Neural crest cell (in vitro differentiated cells): ENCODE measurements around the gene TNFRSF13B. TPM values are rescaled to one million over a fixed set of nuclear protein-coding genes. Genes with fewer than 3 reads are reported as not detected.
"Not testable (repeated sequence)": the region's sequence is repeated elsewhere in the genome, so short reads cannot be mapped to it uniquely, and the experiment has no call there.

ENCODE experiments used
- DNase-seq: peaks from one replicate; pipeline ENCODE4 v3.0.0; 2021; ENCODE audit warnings: low read depth, mixed read lengths, low spot score
- H3K27ac Mint-ChIP-seq: one replicate; pipeline ENCODE4 v1.8.0; 2021; ENCODE audit warnings: mild to moderate bottlenecking, mixed read lengths; ENCODE audit not compliant: unreplicated experiment
- H3K27me3 Mint-ChIP-seq: 2 replicates; pipeline ENCODE4 v1.8.0; 2021; ENCODE audit warnings: low read depth, mild to moderate bottlenecking, mixed read lengths
- H3K36me3 Mint-ChIP-seq: 2 replicates; pipeline ENCODE4 v1.8.0; 2021; ENCODE audit warnings: low read depth, mild to moderate bottlenecking, mixed read lengths
- H3K4me1 Mint-ChIP-seq: 2 replicates; pipeline ENCODE4 v1.8.0; 2021; ENCODE audit warnings: mixed read lengths
- H3K4me3 Mint-ChIP-seq: one replicate; pipeline ENCODE4 v1.8.0; 2021; ENCODE audit warnings: mild to moderate bottlenecking, mixed read lengths
- H3K9me3 Mint-ChIP-seq: 2 replicates; pipeline ENCODE4 v1.8.0; 2021; ENCODE audit warnings: mixed read lengths
- total RNA-seq: library from RNA; stranded (reverse); gene quantifications from 2 replicates; pipeline ENCODE4 v1.2.1, GENCODE V29; 2021
- TF ChIP-seq, protein P1 (sequence below): fragments of 200-600 bp; sonication (generic); conservative IDR thresholded peaks from 2 replicates; pipeline ENCODE4 v1.5.0; 2021; ENCODE audit warnings: antibody characterized with exemption, mild to moderate bottlenecking

TNFRSF13B gene
- total RNA-seq, 1 donor from 2014 or later = not detected

- Mint-ChIP-seq H3K9me3 (no peaks in the 10 kb centered on the region), H3K27ac (no peak overlapping the region), H3K4me1 (peaks cover 9% of the 10 kb centered on the region), H3K27me3 (peaks cover 8% of the 10 kb centered on the region), H3K36me3 (no peaks in the 10 kb centered on the region), H3K4me3 (no peak overlapping the region)
- DNase-seq = no peak
- TF ChIP-seq, protein P1, sequence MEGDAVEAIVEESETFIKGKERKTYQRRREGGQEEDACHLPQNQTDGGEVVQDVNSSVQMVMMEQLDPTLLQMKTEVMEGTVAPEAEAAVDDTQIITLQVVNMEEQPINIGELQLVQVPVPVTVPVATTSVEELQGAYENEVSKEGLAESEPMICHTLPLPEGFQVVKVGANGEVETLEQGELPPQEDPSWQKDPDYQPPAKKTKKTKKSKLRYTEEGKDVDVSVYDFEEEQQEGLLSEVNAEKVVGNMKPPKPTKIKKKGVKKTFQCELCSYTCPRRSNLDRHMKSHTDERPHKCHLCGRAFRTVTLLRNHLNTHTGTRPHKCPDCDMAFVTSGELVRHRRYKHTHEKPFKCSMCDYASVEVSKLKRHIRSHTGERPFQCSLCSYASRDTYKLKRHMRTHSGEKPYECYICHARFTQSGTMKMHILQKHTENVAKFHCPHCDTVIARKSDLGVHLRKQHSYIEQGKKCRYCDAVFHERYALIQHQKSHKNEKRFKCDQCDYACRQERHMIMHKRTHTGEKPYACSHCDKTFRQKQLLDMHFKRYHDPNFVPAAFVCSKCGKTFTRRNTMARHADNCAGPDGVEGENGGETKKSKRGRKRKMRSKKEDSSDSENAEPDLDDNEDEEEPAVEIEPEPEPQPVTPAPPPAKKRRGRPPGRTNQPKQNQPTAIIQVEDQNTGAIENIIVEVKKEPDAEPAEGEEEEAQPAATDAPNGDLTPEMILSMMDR = no peak
Measured at GRCh38 chr17:16975744-16976625, 4.1 kb upstream of the TNFRSF13B start.

DNA sequence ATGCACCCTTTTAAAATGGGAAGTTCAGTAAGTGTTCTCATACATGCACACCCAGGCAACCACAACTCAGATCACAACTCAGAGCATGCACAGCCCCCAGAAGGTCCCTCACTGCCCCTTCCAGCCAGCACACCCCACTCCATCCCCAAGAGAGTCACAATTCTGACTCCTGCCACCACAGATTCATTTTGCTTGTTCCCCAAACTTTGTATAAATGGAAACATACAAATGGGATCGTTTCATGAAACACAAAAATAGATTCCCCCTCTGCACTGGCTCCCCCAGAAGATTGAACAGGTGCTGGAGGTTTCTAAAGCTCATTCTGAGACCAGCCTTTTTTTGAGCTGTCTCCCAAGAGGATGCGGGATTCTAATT is 3.3 kb upstream of the TNFRSF13B start:
- no peaks in the 10 kb centered on the region for H3K9me3 Mint-ChIP-seq
- DNase-seq = no peak
- TF ChIP-seq, protein P1 = no peak
- H3K27me3 Mint-ChIP-seq = peaks cover 8% of the 10 kb centered on the region
- peaks cover 9% of the 10 kb centered on the region for H3K4me1 Mint-ChIP-seq
- no peaks in the 10 kb centered on the region for H3K36me3 Mint-ChIP-seq
- no peak overlapping the region for H3K27ac Mint-ChIP-seq
- no peak overlapping the region for H3K4me3 Mint-ChIP-seq

DNA sequence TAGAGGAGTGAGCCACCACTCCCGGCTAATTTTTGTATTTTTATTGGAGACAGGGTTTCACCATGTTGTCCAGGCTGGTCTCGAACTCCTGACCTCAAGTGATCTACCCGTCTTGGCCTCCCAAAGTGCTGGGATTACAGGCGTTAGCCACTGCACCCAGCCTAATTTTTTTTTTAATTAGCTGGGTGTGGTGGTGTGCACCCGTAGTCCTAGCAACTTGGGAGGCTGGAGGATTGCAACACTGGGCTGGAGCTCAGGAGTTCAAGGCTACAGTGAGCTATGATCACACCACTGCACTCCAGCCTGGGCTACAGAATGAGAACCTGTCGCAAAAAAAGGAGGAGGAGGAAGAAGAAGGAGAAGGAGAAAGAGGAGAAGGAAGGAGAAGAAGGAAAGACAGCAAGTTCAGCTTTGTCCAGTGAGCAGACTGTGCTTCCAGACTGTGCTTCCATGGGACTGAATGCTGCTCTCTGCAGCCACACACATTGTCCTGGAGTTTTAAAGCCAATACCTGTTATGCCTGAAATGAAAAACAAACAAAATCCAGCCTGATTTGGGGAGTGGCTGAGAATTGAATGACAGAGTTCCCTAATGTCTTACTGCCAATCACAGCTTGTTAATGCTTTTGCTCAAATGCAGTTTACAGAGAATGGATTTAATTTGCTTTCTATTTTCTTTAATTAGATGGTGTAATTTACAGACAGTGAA is 2.8 kb upstream of the TNFRSF13B start:
- peaks cover 9% of the 10 kb centered on the region for H3K4me1 Mint-ChIP-seq
- TF ChIP-seq, protein P1 = no peak
- H3K4me3 Mint-ChIP-seq = no peak overlapping the region
- peaks cover 8% of the 10 kb centered on the region for H3K27me3 Mint-ChIP-seq
- H3K27ac Mint-ChIP-seq = no peak overlapping the region
- no peaks in the 10 kb centered on the region for H3K36me3 Mint-ChIP-seq
- H3K9me3 Mint-ChIP-seq = no peaks in the 10 kb centered on the region
- DNase-seq = no peak

DNA sequence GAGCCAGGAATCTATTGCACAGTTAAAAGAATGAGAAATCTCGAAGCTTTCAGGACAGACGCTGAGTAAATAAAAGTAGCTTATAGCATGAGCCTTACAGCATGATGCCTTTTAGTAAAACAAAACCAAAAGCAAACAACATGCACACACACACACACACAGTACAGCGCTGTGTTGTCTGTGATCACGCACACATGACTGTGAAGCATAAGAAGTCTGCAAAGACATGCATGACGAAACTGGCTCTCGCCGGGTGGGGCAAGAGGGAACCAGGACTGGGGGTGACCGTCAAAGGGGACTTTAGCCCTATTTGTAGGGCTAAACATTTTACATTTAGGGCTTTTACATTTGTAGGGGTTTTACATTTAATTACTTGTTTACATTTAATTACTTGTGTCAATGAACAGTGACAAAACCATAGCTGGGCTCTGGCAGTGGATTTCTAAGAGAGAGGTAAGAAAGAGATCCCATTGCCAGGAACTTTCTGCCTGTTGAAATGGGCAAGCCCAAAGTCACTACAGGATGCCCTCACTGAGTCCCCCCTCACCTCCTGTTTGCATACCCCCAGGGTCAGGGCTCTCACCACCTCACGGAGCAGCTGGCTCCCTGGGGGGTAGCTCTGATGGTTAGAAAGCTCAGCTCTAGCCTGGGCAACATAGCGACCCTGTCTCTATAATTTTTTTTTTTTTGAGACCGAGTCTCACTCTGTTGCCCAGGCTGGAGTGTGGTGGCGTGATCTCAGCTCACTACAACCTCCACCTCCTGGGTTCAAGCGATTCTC is 2.0 kb upstream of the TNFRSF13B start:
- Mint-ChIP-seq H3K4me1 (peaks cover 9% of the 10 kb centered on the region), H3K27me3 (peaks cover 8% of the 10 kb centered on the region), H3K27ac (no peak overlapping the region), H3K4me3 (no peak overlapping the region), H3K9me3 (no peaks in the 10 kb centered on the region), H3K36me3 (no peaks in the 10 kb centered on the region)
- TF ChIP-seq, protein P1 = no peak
- no peak for DNase-seq

DNA sequence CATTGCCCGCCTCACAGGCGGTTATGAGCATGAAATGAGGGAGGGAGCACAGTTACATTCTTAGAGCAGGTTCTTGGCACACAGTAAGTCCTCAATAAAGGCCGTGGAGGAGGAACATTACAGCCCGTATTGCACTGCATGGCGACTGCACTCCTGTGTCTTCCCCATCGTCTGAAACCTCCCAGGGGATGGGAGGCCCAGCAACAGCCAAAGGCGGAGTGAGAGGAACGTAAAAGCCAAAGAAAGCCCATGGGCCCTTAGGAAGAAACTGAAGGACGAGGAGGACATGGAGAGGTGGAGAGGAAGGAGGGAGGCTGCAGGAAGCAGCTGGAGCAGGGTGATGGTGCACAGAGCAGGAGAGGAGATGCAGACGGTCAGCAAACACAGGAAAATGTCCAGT is 1.1 kb upstream of the TNFRSF13B start:
- H3K4me1 Mint-ChIP-seq, H3K9me3 Mint-ChIP-seq: not testable (repeated sequence)
- peak overlapping the region; percentile 53 for H3K27ac Mint-ChIP-seq

More for the DNA sequence above, 1.1 kb upstream of the TNFRSF13B start:
- DNase-seq, H3K4me3 Mint-ChIP-seq, H3K36me3 Mint-ChIP-seq: not testable (repeated sequence)
- peaks cover 12% of the 10 kb centered on the region for H3K27me3 Mint-ChIP-seq
